Skeletal muscle satellite cell (primary cell): ENCODE measurements around the gene RIIAD1. TPM values are rescaled to one million over a fixed set of nuclear protein-coding genes. Genes with fewer than 3 reads are reported as not detected.
"Not testable (repeated sequence)": the region's sequence is repeated elsewhere in the genome, so short reads cannot be mapped to it uniquely, and the experiment has no call there.

Experiments used
- H3K27me3 ChIP-seq: 2 replicates; pipeline ENCODE4 v1.7.0; 2013; ENCODE audit warnings: low read length; ENCODE audit not compliant: control insufficient read depth, insufficient read depth
- H3K36me3 ChIP-seq: 2 replicates; pipeline ENCODE4 v1.7.0; 2013; ENCODE audit warnings: mild to moderate bottlenecking, control low read depth, low read length; ENCODE audit not compliant: insufficient read depth
- H3K4me1 ChIP-seq: 2 replicates; pipeline ENCODE4 v1.7.0; 2013; ENCODE audit warnings: low read length; ENCODE audit not compliant: control insufficient read depth, insufficient read depth
- H3K4me2 ChIP-seq: 2 replicates; pipeline ENCODE4 v1.7.0; 2013; ENCODE audit warnings: mild to moderate bottlenecking, low read length
- H3K4me3 ChIP-seq: 2 replicates; pipeline ENCODE4 v1.7.0; 2013; ENCODE audit warnings: low read length
- H3K9ac ChIP-seq: 2 replicates; pipeline ENCODE4 v1.7.0; 2013; ENCODE audit warnings: mild to moderate bottlenecking, low read depth, low read length, moderate library complexity
- H3K9me3 ChIP-seq: replicated peaks from 2 replicates; pipeline ENCODE4 v1.7.0; 2013; ENCODE audit warnings: mild to moderate bottlenecking, control low read depth, low read length
- total RNA-seq: library from RNA; depleted of rRNA; stranded (reverse); fragments of >200 nt; gene quantifications from 2 replicates; pipeline ENCODE4 v1.2.3, GENCODE V29; 2012; rRNA removed

The RIIAD1 gene, protein sequence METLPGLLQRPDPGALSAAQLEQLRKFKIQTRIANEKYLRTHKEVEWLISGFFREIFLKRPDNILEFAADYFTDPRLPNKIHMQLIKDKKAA
- not detected in 2 replicates for total RNA-seq

DNA sequence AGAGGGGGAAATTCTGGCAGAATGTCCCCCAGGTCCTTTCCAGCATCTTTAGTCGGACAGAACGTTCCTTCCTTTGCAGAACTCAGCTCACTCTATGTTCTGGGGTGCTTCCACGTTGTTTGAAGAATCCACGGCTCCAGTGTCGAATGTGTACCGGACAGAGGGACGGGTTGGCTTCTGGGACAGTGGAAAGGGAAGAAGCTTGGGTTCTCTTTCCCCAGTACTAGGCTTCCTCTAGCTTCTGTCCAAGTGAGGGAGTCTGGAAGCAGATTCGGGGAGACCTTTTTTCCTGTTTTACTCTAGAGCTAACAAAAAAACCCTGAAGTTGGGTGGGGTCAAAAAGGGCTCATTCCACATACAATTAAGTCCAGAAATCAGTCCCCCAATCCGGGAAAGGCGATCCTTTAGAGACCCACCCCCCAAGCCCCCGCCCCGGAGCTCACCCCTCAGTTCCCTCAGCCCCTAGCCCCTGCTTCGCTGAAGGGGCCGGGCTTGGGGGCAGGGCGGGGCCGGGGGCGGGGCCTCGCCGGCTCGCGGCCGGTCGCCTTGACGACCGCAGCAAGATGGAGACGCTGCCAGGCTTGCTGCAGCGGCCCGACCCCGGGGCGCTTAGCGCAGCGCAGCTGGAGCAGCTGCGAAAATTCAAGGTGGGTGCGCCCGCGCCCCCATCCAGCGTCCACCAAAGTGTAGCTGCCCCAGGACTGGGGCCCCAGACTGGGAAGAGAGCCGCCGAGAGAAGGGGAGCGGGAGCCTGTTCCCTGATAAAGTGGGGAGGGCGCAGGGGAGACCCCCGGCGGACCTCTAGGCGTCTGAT, at the start of gene RIIAD1:
TSS of gene RIIAD1 (plus strand) at position 549 of the 814 bp plus-strand sequence. CDS start at position 564, 15 bp downstream.
- peaks cover 73% of the 10 kb centered on the region for H3K27me3 ChIP-seq
- no peaks in the 10 kb centered on the region for H3K36me3 ChIP-seq
- H3K4me1 ChIP-seq = peaks cover 12% of the 10 kb centered on the region
- H3K4me3 ChIP-seq = peak within 1 kb of the TSS; percentile 72
- H3K9me3 ChIP-seq = no peaks in the 10 kb centered on the region
- no peak within 1 kb of the TSS for H3K9ac ChIP-seq
- H3K4me2 ChIP-seq = peak within 1 kb of the TSS; percentile 88

DNA sequence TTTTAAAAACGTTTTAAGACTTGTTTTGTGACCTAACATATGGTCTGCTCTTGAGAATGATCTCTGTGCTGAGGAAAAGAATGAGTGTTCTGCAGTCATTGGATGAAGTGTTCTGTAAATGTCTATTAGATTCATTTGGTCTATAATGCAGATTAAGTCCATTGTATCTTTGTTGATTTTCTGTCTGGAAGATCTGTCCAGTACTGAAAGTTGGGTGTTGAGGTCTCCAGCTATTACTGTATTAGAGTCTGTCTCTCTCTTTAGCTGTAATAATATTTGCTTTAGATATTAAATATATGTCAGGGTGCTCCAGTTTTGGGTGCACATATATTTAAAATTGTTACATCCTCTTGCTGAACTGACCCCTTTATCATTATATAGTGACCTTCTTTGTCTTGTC, 47.9 kb upstream of the RIIAD1 start:
- no peak overlapping the region for H3K4me2 ChIP-seq
- no peaks in the 10 kb centered on the region for H3K27me3 ChIP-seq
- peaks cover 6% of the 10 kb centered on the region for H3K36me3 ChIP-seq
- H3K4me1 ChIP-seq = no peaks in the 10 kb centered on the region
- H3K9me3 ChIP-seq = no peaks in the 10 kb centered on the region
- H3K4me3 ChIP-seq = no peak overlapping the region
- H3K9ac ChIP-seq = no peak overlapping the region

DNA sequence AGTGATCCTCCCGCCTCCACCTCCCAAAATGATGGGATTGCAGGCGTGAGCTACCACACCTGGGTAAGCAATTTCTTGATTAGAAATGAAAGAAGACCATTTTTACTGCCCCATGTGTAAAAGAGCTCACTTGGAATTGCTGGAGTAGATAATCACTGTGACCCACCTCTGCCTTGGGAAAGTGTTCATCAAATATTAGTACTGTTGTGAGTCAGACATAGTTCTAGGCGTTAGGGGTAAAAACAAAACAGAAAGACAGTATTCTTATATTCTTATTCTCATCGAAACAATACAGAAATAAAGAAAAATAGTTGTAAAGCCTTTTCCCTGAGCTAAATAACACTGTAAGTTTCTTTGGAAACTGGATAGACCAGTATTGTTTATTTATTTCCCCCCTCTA, 40.9 kb upstream of the RIIAD1 start:
- H3K27me3 ChIP-seq = no peaks in the 10 kb centered on the region
- peak overlapping the region; percentile 38 for H3K9ac ChIP-seq
- peak overlapping the region; percentile 23 for H3K4me3 ChIP-seq
- peaks cover 21% of the 10 kb centered on the region for H3K4me1 ChIP-seq
- H3K4me2 ChIP-seq = peak overlapping the region; percentile 61
- no peaks in the 10 kb centered on the region for H3K9me3 ChIP-seq
- peaks cover 4% of the 10 kb centered on the region for H3K36me3 ChIP-seq

DNA sequence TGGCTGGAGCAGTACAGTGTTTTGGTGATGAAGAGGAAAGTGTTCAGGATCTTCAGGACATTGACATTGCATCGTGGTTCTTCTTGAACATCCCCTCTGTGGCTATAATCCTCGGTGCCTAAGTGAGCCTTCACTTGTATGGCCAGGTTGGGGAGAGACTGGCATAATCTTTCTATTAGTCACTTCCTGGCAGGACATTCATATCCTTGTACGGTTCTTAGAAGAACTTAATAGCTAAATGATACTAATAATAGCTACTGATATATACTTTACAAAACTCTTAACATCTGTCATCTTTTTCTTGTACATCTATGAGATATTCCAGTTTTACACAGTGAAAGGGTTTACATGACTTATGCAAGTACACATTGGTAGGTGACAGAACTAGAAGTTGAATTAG, 40.5 kb upstream of the RIIAD1 start:
- peaks cover 5% of the 10 kb centered on the region for H3K36me3 ChIP-seq
- H3K9ac ChIP-seq = peak overlapping the region; percentile 38
- H3K9me3 ChIP-seq = no peaks in the 10 kb centered on the region
- H3K27me3 ChIP-seq = no peaks in the 10 kb centered on the region
- peak overlapping the region; percentile 61 for H3K4me2 ChIP-seq
- peak overlapping the region; percentile 23 for H3K4me3 ChIP-seq
- peaks cover 21% of the 10 kb centered on the region for H3K4me1 ChIP-seq

DNA sequence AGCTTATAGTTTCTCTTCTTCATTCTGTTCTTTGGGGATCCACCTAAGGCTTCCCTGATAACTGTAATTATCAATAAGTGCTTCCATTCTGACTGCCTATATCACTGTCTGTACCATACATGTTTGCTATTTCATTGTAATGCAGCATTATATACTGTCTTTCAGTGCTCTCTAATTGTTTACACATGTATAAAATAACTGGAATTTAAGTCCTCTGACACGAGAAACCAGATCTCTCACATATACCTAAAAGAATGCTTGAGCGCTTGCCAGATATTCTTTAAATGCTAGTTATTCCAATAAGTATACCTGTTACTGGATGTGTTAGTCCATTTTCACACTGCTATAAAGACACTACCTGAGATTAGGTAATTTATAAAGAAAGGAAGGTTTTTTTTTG, 39.4 kb upstream of the RIIAD1 start:
- Histone ChIP-seq H3K9ac (no peak overlapping the region), H3K27me3 (no peaks in the 10 kb centered on the region), H3K4me2 (no peak overlapping the region), H3K9me3 (no peaks in the 10 kb centered on the region), H3K36me3 (peaks cover 11% of the 10 kb centered on the region), H3K4me1 (peaks cover 21% of the 10 kb centered on the region), H3K4me3 (no peak overlapping the region)

DNA sequence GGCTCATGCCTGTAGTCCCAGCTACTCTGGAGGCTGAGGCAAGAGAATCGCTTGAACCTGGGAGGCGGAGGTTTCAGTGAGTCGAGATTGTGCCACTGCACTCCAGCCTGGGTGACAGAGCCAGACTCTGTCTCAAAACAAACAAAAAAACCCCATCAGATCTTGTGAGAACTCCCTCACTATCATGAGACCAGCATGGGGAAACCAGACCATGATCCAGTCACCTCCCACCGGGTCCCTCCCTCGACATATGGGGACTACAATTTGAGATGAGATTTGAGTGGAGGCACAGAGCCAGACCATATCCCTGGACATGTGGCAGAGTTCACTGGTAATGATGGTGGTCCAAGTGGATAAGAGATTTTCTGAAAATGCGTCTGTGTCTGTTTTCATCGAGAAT, 38.4 kb upstream of the RIIAD1 start:
- Histone ChIP-seq H3K4me1 (peaks cover 21% of the 10 kb centered on the region), H3K36me3 (peaks cover 11% of the 10 kb centered on the region)
- H3K9ac ChIP-seq, H3K4me2 ChIP-seq, H3K9me3 ChIP-seq, H3K27me3 ChIP-seq, H3K4me3 ChIP-seq: not testable (repeated sequence)

DNA sequence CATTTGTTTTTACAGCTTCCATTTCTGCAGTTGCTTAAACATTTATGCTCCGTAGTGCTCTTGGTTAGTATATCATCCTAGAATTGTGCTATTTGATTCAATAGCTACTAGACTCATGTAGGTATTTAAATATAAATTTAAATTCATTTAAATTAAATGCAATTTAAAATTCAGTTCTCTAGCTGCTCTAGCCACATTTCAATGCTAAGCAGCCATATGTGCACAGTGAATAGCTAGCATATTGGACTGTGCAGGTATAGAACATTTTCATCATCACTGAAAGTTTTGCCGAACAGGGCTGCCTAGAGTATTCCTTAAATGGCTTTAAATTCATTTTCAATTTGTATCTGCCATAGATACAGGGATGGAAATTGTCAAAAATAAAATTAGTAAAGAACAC, 37.2 kb upstream of the RIIAD1 start:
- Histone ChIP-seq H3K9me3 (no peaks in the 10 kb centered on the region), H3K36me3 (peaks cover 7% of the 10 kb centered on the region), H3K4me1 (peaks cover 21% of the 10 kb centered on the region), H3K27me3 (no peaks in the 10 kb centered on the region), H3K4me2 (no peak overlapping the region), H3K9ac (no peak overlapping the region), H3K4me3 (no peak overlapping the region)

DNA sequence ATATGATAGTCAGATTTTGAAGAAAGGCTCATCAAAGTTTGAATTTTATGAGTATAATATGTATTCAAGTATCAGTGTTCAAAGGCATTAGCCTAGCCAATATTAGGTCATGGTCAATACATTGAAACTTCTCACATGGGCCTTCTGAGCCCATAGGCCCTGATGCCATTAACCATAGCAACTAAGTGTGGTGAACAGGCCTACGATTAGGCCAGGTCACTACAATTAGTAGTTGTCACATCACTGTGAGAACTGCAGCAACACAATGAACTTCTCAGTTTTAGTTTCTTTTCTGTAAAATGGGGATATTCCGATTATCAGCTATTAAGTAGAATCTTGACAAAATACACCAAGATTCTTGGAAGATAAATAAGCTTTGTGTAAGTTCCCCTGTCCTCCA, 34.8 kb upstream of the RIIAD1 start:
- peaks cover 6% of the 10 kb centered on the region for H3K4me1 ChIP-seq
- H3K9ac ChIP-seq = no peak overlapping the region
- peaks cover 7% of the 10 kb centered on the region for H3K36me3 ChIP-seq
- H3K4me3 ChIP-seq = no peak overlapping the region
- H3K4me2 ChIP-seq = no peak overlapping the region
- H3K9me3 ChIP-seq = no peaks in the 10 kb centered on the region
- H3K27me3 ChIP-seq = no peaks in the 10 kb centered on the region

DNA sequence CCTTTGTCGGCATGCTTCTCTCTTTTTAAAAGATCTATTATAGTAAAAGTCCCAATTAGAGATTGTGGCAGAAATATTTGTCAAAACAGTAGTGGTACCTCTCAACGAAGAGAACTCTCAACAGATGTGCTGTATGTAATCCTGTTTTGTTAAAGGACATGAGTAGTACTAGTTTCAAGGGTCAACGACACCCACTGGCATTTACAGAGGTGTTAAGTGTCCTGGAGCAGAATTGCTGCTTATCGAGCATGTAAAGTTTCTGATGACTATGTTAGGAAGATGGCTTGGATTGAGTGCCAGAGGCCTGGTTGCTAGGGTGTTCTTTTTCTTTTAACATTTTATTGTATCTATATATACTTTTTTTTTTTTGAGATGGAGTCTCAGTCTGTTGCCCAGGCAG, 31.8 kb upstream of the RIIAD1 start:
- H3K4me1 ChIP-seq = no peaks in the 10 kb centered on the region
- no peak overlapping the region for H3K4me2 ChIP-seq
- H3K4me3 ChIP-seq = no peak overlapping the region
- H3K36me3 ChIP-seq = peaks cover 13% of the 10 kb centered on the region
- H3K27me3 ChIP-seq = no peaks in the 10 kb centered on the region
- no peak overlapping the region for H3K9ac ChIP-seq
- H3K9me3 ChIP-seq = no peaks in the 10 kb centered on the region

DNA sequence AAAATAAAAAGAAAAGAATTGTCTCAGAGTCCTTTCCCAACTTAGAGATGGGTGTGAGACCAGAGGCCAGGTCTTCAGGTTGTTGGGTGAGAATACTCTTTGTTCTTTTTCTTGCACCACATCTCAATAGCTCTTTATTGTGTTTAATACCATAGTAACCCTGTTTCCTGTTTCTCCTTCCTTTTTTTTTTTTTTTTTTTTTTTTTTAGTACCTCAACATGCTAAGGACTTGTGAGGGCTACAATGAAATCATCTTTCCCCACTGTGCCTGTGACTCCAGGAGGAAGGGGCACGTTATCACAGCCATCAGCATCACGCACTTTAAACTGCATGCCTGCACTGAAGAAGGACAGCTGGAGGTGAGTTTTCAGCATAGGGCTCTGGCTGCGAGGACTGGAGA, 29.1 kb upstream of the RIIAD1 start:
- no peaks in the 10 kb centered on the region for H3K9me3 ChIP-seq
- no peak overlapping the region for H3K4me3 ChIP-seq
- no peaks in the 10 kb centered on the region for H3K4me1 ChIP-seq
- H3K4me2 ChIP-seq = no peak overlapping the region
- H3K36me3 ChIP-seq = peaks cover 6% of the 10 kb centered on the region
- H3K9ac ChIP-seq = no peak overlapping the region
- no peaks in the 10 kb centered on the region for H3K27me3 ChIP-seq

DNA sequence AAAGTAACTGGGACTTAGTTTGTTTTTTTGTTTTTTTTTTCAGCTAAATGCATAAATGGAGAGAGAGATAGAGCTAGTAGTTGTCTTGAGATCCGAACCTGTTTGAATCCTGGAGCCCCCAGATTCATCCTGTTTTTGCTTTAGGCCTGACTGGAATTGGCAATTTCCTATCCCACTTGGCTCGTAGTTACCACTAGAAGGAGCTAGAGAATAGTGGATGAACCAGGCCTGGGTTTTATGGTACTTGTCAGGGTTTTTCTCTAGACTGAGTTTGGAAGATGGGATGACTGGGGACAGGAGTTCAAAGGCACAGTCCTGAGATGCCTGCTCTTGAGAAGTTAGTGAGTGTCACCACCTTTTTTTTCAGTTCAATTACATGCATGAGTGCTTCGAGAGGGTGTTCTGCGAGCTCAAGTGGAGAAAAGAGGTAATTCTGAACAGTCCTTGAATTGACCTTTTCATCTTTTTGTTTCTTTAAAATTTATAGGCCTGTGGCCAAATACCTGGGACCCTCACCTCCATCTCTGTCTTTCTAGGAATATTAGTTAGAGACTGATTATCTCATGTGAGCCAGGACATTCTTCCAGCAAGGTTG, 28.2 kb upstream of the RIIAD1 start:
- no peaks in the 10 kb centered on the region for H3K4me1 ChIP-seq
- peaks cover 6% of the 10 kb centered on the region for H3K36me3 ChIP-seq
- H3K9ac ChIP-seq = no peak overlapping the region
- no peak overlapping the region for H3K4me3 ChIP-seq
- no peaks in the 10 kb centered on the region for H3K9me3 ChIP-seq
- H3K4me2 ChIP-seq = no peak overlapping the region
- no peaks in the 10 kb centered on the region for H3K27me3 ChIP-seq
